ENCODE measurements around the gene OR10H4.

GRCh38 chr19:15991602-15992001 lies 42.8 kb downstream of the OR10H4 start:
- TF ChIP-seq RBBP5 (IDR thresholded peaks at IDR 0.05; ENCODE audit: borderline replicate concordance, insufficient read depth, low read length, poor library complexity, severe bottlenecking) (no peak), NR3C1 (CRISPR knock-in tag; IDR thresholded peaks at IDR 0.05) (no peak), ESRRA (IDR thresholded peaks at IDR 0.05; ENCODE audit: borderline replicate concordance, low read depth) (no peak), ZNF165 (CRISPR knock-in tag; IDR thresholded peaks at IDR 0.05; ENCODE audit: borderline replicate concordance) (no peak)

All from K562 (cell line).